GM12878 (cell line): ENCODE results near the gene SLC24A3. TPM values are rescaled to one million over a fixed set of nuclear protein-coding genes. Genes with fewer than 3 reads are reported as not detected.

Source experiments
- ATAC-seq: fragments of 200-7000 bp; cut with Tn5 transposase; 3 replicates; pipeline ENCODE4 v1.9.1; 2020; ENCODE audit warnings: mild to moderate bottlenecking, moderate library complexity
- BruUV-seq: library from RNA; stranded (reverse); fragments of 400-500 nt; replicated peaks from 2 replicates; lab custom pipeline; 2021; lab: Mats Ljungman, UMichigan
- CTCF ChIA-PET: fragments of 300-600 bp; sonication (Branson Sonifier 250); formaldehyde crosslinking; extraction: SDS; loops from one replicate; lab custom pipeline; 2021; ENCODE audit warnings: inconsistent platforms; lab: Yijun Ruan, JAX
- POLR2A ChIA-PET: fragments of 350-600 bp; formaldehyde crosslinking; extraction: SDS; loops from one replicate; lab custom pipeline; 2021; ENCODE audit warnings: inconsistent platforms; lab: Charles Lee
- RAD21 ChIA-PET: fragments of 300-600 bp; sonication (Branson Sonifier 250); formaldehyde crosslinking; loops from one replicate; lab custom pipeline; 2023; ENCODE audit warnings: antibody characterized with exemption; ENCODE audit not compliant: unreplicated experiment; lab: Charles Lee
- SMC1A ChIA-PET: fragments of 300-600 bp; sonication (Branson Sonifier 250); formaldehyde crosslinking; loops from one replicate; lab custom pipeline; 2023; ENCODE audit not compliant: unreplicated experiment, uncharacterized antibody; lab: Charles Lee
- DNase-seq: peaks from one replicate; pipeline ENCODE4 v3.0.0-alpha.2; 2011; ENCODE audit warnings: low read depth, low spot score
- FAIRE-seq: peaks from 3 replicates; lab custom pipeline; 2011; peaks lifted over from hg19 to GRCh38; lab: Jason Lieb, UNC
- H2AFZ ChIP-seq: 2 replicates; pipeline ENCODE4 v1.6.0; 2011; ENCODE audit warnings: low read depth, low read length, control low read depth; ENCODE audit not compliant: control insufficient read depth
- H3K27ac ChIP-seq: 2 replicates; pipeline ENCODE4 v1.5.1; 2011; ENCODE audit warnings: control low read depth; ENCODE audit not compliant: control insufficient read depth, insufficient read depth
- H3K27me3 ChIP-seq, 2 experiments: replicated peaks in 1 of 2; 2 replicates each; pipeline versions ENCODE4 v1.6.0 to v1.6.1; 2011; ENCODE audit warnings: low read length in 1 of 2; ENCODE audit not compliant: control insufficient read depth in 2 of 2, insufficient read depth in 2 of 2
- H3K36me3 ChIP-seq, 2 experiments: 2 replicates each; pipeline ENCODE4 v1.5.1; 2011; ENCODE audit warnings: low read length in 1 of 2; ENCODE audit not compliant: control insufficient read depth in 2 of 2, insufficient read depth in 2 of 2
- H3K4me1 ChIP-seq: 2 replicates; pipeline ENCODE4 v1.6.1; 2011; ENCODE audit warnings: mild to moderate bottlenecking, low read length, moderate library complexity, mixed read lengths; ENCODE audit not compliant: control insufficient read depth, insufficient read depth
- H3K4me2 ChIP-seq: 2 replicates; pipeline ENCODE4 v1.6.0; 2011; ENCODE audit warnings: control low read depth; ENCODE audit not compliant: control insufficient read depth, insufficient read depth
- H3K4me3 ChIP-seq: fragments of 200-600 bp; sonication (generic); 2 replicates; pipeline ENCODE4 v1.5.1; 2016
- H3K79me2 ChIP-seq: 2 replicates; pipeline ENCODE4 v1.6.0; 2011; ENCODE audit warnings: low read length; ENCODE audit not compliant: control insufficient read depth, insufficient read depth
- H3K9ac ChIP-seq: 2 replicates; pipeline ENCODE4 v1.8.0; 2011; ENCODE audit warnings: low read length, control low read depth, mixed read lengths; ENCODE audit not compliant: control insufficient read depth, insufficient read depth
- H3K9me3 ChIP-seq: replicated peaks from 3 replicates; pipeline ENCODE4 v1.5.1; 2011; ENCODE audit warnings: mild to moderate bottlenecking, low read length; ENCODE audit not compliant: control insufficient read depth, insufficient read depth
- H4K20me1 ChIP-seq: 2 replicates; pipeline ENCODE4 v1.6.0; 2011; ENCODE audit not compliant: control insufficient read depth, insufficient read depth
- BHLHE40 ChIP-seq, 2 experiments: fragments of 450-650 bp in 1 of 2; IDR thresholded peaks; 2 replicates each; pipeline ENCODE4 v1.6.1; 2011 to 2017; ENCODE audit warnings: low read depth in 2 of 2, borderline replicate concordance in 1 of 2, improper control_type of control experiment in 1 of 2, low read length in 1 of 2, mild to moderate bottlenecking in 1 of 2
- CBX3 ChIP-seq: fragments of 200-600 bp; sonication (generic); IDR thresholded peaks from 2 replicates; pipeline ENCODE4 v1.6.1; 2016; ENCODE audit warnings: low read depth, borderline replicate concordance
- CHD1 ChIP-seq: IDR thresholded peaks from 2 replicates; pipeline ENCODE4 v1.6.1; 2012; ENCODE audit warnings: low read depth, low read length, improper control_type of control experiment
- E2F4 ChIP-seq: IDR thresholded peaks from 2 replicates; pipeline ENCODE4 v1.6.1; 2012; ENCODE audit warnings: low read depth, low read length, improper control_type of control experiment
- ELK1 ChIP-seq: IDR thresholded peaks from 2 replicates; pipeline ENCODE4 v1.6.1; 2012; ENCODE audit warnings: low read depth, low read length, improper control_type of control experiment
- FOXK2 ChIP-seq: fragments of 450-650 bp; IDR thresholded peaks from 2 replicates; pipeline ENCODE4 v1.6.1; 2017; ENCODE audit warnings: mild to moderate bottlenecking, moderate library complexity
- HDAC2 ChIP-seq: fragments of 200-600 bp; sonication (generic); IDR thresholded peaks from 2 replicates; pipeline ENCODE4 v1.6.1; 2017
- MEF2A ChIP-seq: IDR thresholded peaks from 2 replicates; pipeline ENCODE4 v1.6.1; 2011; ENCODE audit warnings: low read depth, mild to moderate bottlenecking, low read length, moderate library complexity; ENCODE audit not compliant: insufficient read depth
- NBN ChIP-seq: fragments of 450-650 bp; IDR thresholded peaks from 2 replicates; pipeline ENCODE4 v1.6.1; 2016
- NKRF ChIP-seq: fragments of 450-650 bp; conservative IDR thresholded peaks from 2 replicates; pipeline ENCODE4 v1.6.1; 2017; ENCODE audit warnings: mild to moderate bottlenecking, moderate library complexity
- PBX3 ChIP-seq: IDR thresholded peaks from 2 replicates; pipeline ENCODE4 v1.6.1; 2011; ENCODE audit warnings: mild to moderate bottlenecking, low read depth, low read length, moderate library complexity; ENCODE audit not compliant: insufficient replicate concordance
- REST ChIP-seq: IDR thresholded peaks from 2 replicates; pipeline ENCODE4 v1.6.1; 2012; ENCODE audit warnings: mild to moderate bottlenecking, low read depth, low read length
- SPI1 ChIP-seq: IDR thresholded peaks from 2 replicates; pipeline ENCODE4 v1.6.1; 2011; ENCODE audit warnings: low read depth, mild to moderate bottlenecking, low read length, moderate library complexity, borderline replicate concordance; ENCODE audit not compliant: insufficient read depth
- STAT1 ChIP-seq: fragments of 450-650 bp; conservative IDR thresholded peaks from 2 replicates; pipeline ENCODE4 v1.6.1; 2014; ENCODE audit warnings: antibody characterized with exemption, mild to moderate bottlenecking
- TAF1 ChIP-seq: IDR thresholded peaks from 2 replicates; pipeline ENCODE4 v1.6.1; 2011; ENCODE audit warnings: mild to moderate bottlenecking, low read depth, low read length, borderline replicate concordance
- ZZZ3 ChIP-seq: IDR thresholded peaks from 2 replicates; pipeline ENCODE4 v1.6.1; 2011; ENCODE audit warnings: low read depth; ENCODE audit not compliant: control insufficient read depth, insufficient read length
- WGBS: methylation state at CpG from one replicate; pipeline ENCODE4 v1.1.6; 2016; ENCODE audit warnings: low lambda C conversion rate; ENCODE audit not compliant: insufficient replicate concordance, insufficient coverage; ENCODE audit errors: missing lambda C conversion rate; 5-methylcytosine and 5-hydroxymethylcytosine counted together
- in situ Hi-C: fragments of 300-500 bp; cut with MboI; formaldehyde crosslinking; loops from 9 replicates; pipeline ENCODE4 v1.14.3; 2018; ENCODE audit warnings: mixed read lengths
- intact Hi-C: fragments of 100-400 bp; cut with micrococcal nuclease; formaldehyde crosslinking; loops from one replicate; pipeline ENCODE4 v1.14.2; 2022; ENCODE audit not compliant: unreplicated experiment
- polyA plus RNA-seq, 11 experiments: library from polyadenylated mRNA; depleted of rRNA in 4 of 11; unstranded in 6 of 11; stranded (reverse) in 5 of 11; fragments of >200 nt; fragmentation: Nextera tagmentation in 4 of 11; fragmentation: Illumina TruSeq in 1 of 11; extraction: Ambion mirVana in 4 of 11; extraction: Trizol in 1 of 11; gene quantifications; 1 replicate in 1 of 11; 2 replicates in 10 of 11; pipeline versions ENCODE4 v1.2.1 to v1.2.3, GENCODE V29; 2011 to 2016; ENCODE audit warnings: inconsistent platforms in 2 of 11, missing spikeins in 2 of 11, low read depth in 1 of 11
- total RNA-seq, 4 experiments: library from RNA; depleted of rRNA in 3 of 4; stranded (reverse); fragments of >200 nt in 3 of 4; fragmentation: Illumina TruSeq in 1 of 4; extraction: Trizol in 1 of 4; gene quantifications; 2 replicates each; pipeline versions ENCODE4 v1.2.1 to v1.2.3, GENCODE V29; 2013 to 2021

SLC24A3 gene
- total and polyA plus RNA-seq, 10 of the 15 experiments (the other 5 are each of a cell fraction or from before 2014, with no cell fraction given), result 0.04 TPM; not detected in 9

GRCh38 chr20:19691125-19691524 lies 478.7 kb downstream of the SLC24A3 start:
- no peaks in the 10 kb centered on the region for H3K4me1 ChIP-seq
- no TSS peak for BruUV-seq
- TF ChIP-seq NBN (no peak), ZZZ3 (no peak), CHD1 (no peak), STAT1 (no peak), BHLHE40 (IDR thresholded peaks at IDR 0.05; ENCODE audit: borderline replicate concordance in 1 of 2, low read depth in 2 of 2, low read length in 1 of 2) (no peak), HDAC2 (no peak), E2F4 (no peak), TAF1 (no peak), PBX3 (no peak), CBX3 (no peak), ELK1 (no peak), SPI1 (no peak), REST (no peak), FOXK2 (no peak), MEF2A (no peak), NKRF (no peak)

More at GRCh38 chr20:19691125-19691524, 478.7 kb downstream of the SLC24A3 start:
- FAIRE-seq (no peak), DNase-seq (no peak), ATAC-seq (no peak)
- Histone ChIP-seq H3K27me3 (peaks cover 0 to 2% of the 10 kb centered on the region in 2 experiments; a peak in 2 of 4 replicates), H3K36me3 (no peaks in the 10 kb centered on the region), H3K9me3 (no peaks in the 10 kb centered on the region; the same call in 2 of the 3 replicates), H2AFZ (no peak overlapping the region), H3K79me2 (no peaks in the 10 kb centered on the region), H4K20me1 (no peaks in the 10 kb centered on the region), H3K4me3 (no peak overlapping the region), H3K9ac (no peak overlapping the region), H3K4me2 (no peak overlapping the region), H3K27ac (no peak overlapping the region)
- in situ Hi-C loops, result no loop called here
- intact Hi-C loops, result loop anchor here (10.0 kb wide), 1 partner anchor 194 kb away; no protein-coding TSS in a partner anchor
- RAD21 ChIA-PET, result interaction anchor here (0.7 to 1.5 kb wide), 6 partner anchors 10 to 303 kb away, joined by 3 to 4 read pairs (median 4); no protein-coding TSS in a partner anchor
- 17% methylated on average over 5 of the region's 5 CpGs for WGBS
- CTCF ChIA-PET, result no interaction called here
- SMC1A ChIA-PET, result interaction anchor here (1.6 kb wide), 2 partner anchors 14 to 46 kb away, joined by 5 to 6 read pairs; no protein-coding TSS in a partner anchor
- POLR2A ChIA-PET, result no interaction called here
